OCI-LY7 (cell line): ENCODE results near the gene CASKIN1.

Experiments
- EZH2phosphoT487 ChIP-seq: fragments of 200-600 bp; sonication (generic); IDR thresholded peaks from 2 replicates; pipeline ENCODE4 v1.6.1; 2018; ENCODE audit warnings: low read depth, borderline replicate concordance, mild to moderate bottlenecking, mixed run types, antibody characterized with exemption, low read length, moderate library complexity, mixed read lengths
- TF ChIP-seq, protein P1 (sequence below): fragments of 200-600 bp; sonication (generic); conservative IDR thresholded peaks from 2 replicates; pipeline ENCODE4 v1.5.1; 2014; ENCODE audit warnings: mild to moderate bottlenecking, antibody characterized with exemption, low read length, moderate library complexity, mixed read lengths

DNA sequence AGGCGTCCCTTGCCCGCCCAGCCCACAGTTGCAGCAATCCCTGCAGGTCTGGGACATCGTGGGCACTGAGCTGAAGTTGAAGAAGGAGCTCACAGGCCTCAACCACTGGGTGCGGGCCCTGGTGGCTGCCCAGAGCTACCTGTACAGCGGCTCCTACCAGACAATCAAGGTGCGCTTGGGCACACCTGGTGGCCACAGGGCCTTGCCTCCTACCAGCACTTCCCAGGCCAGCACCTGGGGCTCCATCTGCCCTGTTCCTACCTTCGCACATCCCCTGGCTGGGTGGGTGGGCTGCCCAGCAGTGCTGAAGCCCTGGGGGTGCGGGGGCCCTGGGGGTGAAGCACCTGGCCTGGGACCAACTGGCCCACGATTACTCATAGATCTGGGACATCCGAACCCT is 21.0 kb downstream of the CASKIN1 start:
- TF ChIP-seq, protein P1, sequence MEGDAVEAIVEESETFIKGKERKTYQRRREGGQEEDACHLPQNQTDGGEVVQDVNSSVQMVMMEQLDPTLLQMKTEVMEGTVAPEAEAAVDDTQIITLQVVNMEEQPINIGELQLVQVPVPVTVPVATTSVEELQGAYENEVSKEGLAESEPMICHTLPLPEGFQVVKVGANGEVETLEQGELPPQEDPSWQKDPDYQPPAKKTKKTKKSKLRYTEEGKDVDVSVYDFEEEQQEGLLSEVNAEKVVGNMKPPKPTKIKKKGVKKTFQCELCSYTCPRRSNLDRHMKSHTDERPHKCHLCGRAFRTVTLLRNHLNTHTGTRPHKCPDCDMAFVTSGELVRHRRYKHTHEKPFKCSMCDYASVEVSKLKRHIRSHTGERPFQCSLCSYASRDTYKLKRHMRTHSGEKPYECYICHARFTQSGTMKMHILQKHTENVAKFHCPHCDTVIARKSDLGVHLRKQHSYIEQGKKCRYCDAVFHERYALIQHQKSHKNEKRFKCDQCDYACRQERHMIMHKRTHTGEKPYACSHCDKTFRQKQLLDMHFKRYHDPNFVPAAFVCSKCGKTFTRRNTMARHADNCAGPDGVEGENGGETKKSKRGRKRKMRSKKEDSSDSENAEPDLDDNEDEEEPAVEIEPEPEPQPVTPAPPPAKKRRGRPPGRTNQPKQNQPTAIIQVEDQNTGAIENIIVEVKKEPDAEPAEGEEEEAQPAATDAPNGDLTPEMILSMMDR = no peak
- no peak for TF ChIP-seq EZH2phosphoT487
